Smooth muscle cell (in vitro differentiated cells): ENCODE results near the gene MN1. TPM values are rescaled to one million over a fixed set of nuclear protein-coding genes. Genes with fewer than 3 reads are reported as not detected.
A peak's percentile ranks its signal among the peaks of the same experiment; 100 is the strongest.

Source experiments
- DNase-seq: peaks from one replicate; lab custom pipeline; 2025; ENCODE audit not compliant: unreplicated experiment; lab: John Stamatoyannopoulos, UW
- H2AFZ ChIP-seq: fragments of 200-600 bp; sonication (generic); 2 replicates; pipeline ENCODE4 v1.6.0; 2016; ENCODE audit warnings: antibody characterized with exemption, low read depth, mild to moderate bottlenecking
- H3F3A ChIP-seq: fragments of 200-600 bp; sonication (generic); 2 replicates; pipeline ENCODE4 v1.6.0; 2017; ENCODE audit warnings: antibody characterized with exemption, low read depth
- H3K27ac ChIP-seq: fragments of 200-600 bp; sonication (generic); 2 replicates; pipeline ENCODE4 v1.5.1; 2016; ENCODE audit warnings: low read depth, mild to moderate bottlenecking
- H3K27me3 ChIP-seq: fragments of 200-600 bp; sonication (generic); 2 replicates; pipeline ENCODE4 v1.6.1; 2016; ENCODE audit warnings: low read depth, mild to moderate bottlenecking
- H3K36me3 ChIP-seq: fragments of 200-600 bp; sonication (generic); 2 replicates; pipeline ENCODE4 v1.5.1; 2016; ENCODE audit warnings: low read depth
- H3K4me1 ChIP-seq: fragments of 200-600 bp; sonication (generic); 2 replicates; pipeline ENCODE4 v1.5.1; 2016; ENCODE audit warnings: low read depth
- H3K4me2 ChIP-seq: fragments of 200-600 bp; sonication (generic); 2 replicates; pipeline ENCODE4 v1.6.0; 2016; ENCODE audit warnings: mild to moderate bottlenecking
- H3K4me3 ChIP-seq: fragments of 200-600 bp; sonication (generic); 2 replicates; pipeline ENCODE4 v1.5.1; 2016; ENCODE audit warnings: mild to moderate bottlenecking
- H3K79me2 ChIP-seq: fragments of 200-600 bp; sonication (generic); 2 replicates; pipeline ENCODE4 v1.6.0; 2016; ENCODE audit warnings: low read depth, mild to moderate bottlenecking
- H3K9ac ChIP-seq: fragments of 200-600 bp; sonication (generic); 2 replicates; pipeline ENCODE4 v1.6.0; 2016; ENCODE audit warnings: low read depth
- H3K9me3 ChIP-seq: fragments of 200-600 bp; sonication (generic); replicated peaks from 2 replicates; pipeline ENCODE4 v1.5.1; 2016; ENCODE audit warnings: low read depth
- H4K20me1 ChIP-seq: fragments of 200-600 bp; sonication (generic); 2 replicates; pipeline ENCODE4 v1.6.0; 2016; ENCODE audit warnings: low read depth
- WGBS: methylation state at CpG from one replicate; pipeline ENCODE4 v1.1.7; 2016; ENCODE audit warnings: low lambda C conversion rate; 5-methylcytosine and 5-hydroxymethylcytosine counted together
- polyA plus RNA-seq: library from polyadenylated mRNA; unstranded; fragments of >200 nt; fragmentation: Nextera tagmentation; extraction: Ambion mirVana; gene quantifications from 2 replicates; pipeline ENCODE4 v1.2.1, GENCODE V29; 2016
- total RNA-seq: library from RNA; depleted of rRNA; stranded (reverse); fragments of >200 nt; gene quantifications from 2 replicates; pipeline ENCODE4 v1.2.3, GENCODE V29; 2014
- TF ChIP-seq, protein P1 (sequence below): fragments of 200-600 bp; sonication (generic); IDR thresholded peaks from 2 replicates; pipeline ENCODE4 v1.5.1; 2017; ENCODE audit warnings: borderline replicate concordance, mild to moderate bottlenecking, antibody characterized with exemption; ENCODE audit not compliant: insufficient read depth, poor library complexity, severe bottlenecking

Gene MN1
- total and polyA plus RNA-seq, 2 experiments from 2014 or later, result 0.98 to 3.3 TPM

DNA sequence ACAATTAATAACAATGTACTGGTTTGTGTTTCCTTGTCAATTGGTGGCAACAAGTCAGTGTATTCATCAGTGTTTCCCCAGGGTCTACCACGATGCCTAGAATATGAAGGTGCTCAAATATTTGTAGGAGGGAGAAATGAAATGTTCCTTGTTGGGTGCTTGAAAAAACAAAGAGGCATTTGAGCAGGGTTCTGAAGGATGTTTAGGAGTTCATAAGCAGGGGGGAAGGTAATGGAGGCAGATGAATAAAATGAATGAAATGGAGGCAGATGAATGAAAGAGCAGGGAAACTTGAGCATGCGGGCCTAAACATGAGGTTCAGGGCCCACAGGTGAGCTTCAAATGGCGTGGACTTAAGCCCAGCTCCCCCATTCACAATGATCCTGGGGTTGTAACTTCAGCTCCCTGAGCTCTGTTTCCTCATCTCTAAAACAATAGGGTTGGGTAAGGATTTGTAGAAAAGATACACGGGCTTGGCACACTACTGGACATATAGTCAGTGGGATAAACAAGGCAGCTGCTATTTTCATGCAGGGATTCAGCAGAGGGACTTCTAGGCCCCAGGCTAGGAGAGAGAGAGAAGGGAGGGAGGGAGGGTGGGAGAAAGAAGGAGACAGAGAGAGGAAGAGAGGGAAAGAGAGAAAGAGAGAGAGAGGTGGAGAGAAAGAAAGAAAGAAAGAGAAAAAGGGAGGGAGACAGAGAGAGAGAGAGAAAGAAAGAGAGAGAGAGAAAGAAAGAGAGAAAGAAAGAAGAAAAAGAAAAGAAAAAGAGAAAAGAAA lies 73.7 kb downstream of the MN1 start:
- H3K27ac ChIP-seq, result no peak overlapping the region
- TF ChIP-seq, protein P1, sequence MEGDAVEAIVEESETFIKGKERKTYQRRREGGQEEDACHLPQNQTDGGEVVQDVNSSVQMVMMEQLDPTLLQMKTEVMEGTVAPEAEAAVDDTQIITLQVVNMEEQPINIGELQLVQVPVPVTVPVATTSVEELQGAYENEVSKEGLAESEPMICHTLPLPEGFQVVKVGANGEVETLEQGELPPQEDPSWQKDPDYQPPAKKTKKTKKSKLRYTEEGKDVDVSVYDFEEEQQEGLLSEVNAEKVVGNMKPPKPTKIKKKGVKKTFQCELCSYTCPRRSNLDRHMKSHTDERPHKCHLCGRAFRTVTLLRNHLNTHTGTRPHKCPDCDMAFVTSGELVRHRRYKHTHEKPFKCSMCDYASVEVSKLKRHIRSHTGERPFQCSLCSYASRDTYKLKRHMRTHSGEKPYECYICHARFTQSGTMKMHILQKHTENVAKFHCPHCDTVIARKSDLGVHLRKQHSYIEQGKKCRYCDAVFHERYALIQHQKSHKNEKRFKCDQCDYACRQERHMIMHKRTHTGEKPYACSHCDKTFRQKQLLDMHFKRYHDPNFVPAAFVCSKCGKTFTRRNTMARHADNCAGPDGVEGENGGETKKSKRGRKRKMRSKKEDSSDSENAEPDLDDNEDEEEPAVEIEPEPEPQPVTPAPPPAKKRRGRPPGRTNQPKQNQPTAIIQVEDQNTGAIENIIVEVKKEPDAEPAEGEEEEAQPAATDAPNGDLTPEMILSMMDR, result no peak

DNA sequence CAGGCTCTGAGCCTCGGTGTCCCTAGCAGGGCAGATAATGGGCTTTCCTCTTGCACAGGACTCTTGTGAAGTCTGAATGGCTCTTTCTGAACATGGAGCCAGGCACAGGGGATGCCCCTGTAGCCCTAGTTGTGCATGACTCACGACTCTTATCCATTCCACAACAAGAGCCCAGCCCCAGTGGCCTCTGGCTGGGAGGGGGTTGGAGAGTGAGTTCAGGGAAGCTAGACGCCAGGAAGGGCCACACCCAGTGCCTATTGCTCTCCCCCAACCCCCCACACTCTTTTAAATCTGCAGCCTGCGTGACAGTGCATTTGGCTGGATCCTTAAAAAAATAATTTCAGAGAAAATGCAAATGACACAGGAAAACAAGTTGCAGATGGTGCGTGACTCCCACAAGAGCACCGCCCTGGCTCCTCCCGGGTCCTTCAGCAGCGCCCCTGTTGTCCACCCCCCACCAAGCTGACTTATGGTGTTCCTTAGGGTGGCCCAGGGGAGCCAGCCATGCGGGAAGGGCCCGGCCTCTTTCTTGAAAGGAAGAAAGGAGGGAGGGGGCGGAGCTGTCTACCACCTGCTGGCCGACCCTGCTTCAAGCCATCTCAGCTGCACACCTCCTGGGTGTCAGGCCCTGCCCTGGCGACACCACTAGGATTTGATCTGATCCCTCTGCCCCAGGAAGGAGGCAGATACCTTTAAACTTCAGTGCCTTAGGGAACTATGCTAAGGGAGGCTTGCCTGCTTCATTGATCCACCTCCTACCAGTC lies 74.7 kb downstream of the MN1 start:
- H3K4me2 ChIP-seq, result peak overlapping the region; percentile 74
- peak overlapping the region; percentile 77 for H2AFZ ChIP-seq
- no peaks in the 10 kb centered on the region for H3K9me3 ChIP-seq
- peaks cover 11% of the 10 kb centered on the region for H3K4me1 ChIP-seq
- no peaks in the 10 kb centered on the region for H3F3A ChIP-seq
- H3K9ac ChIP-seq, result no peak overlapping the region
- H3K36me3 ChIP-seq, result no peaks in the 10 kb centered on the region
- H3K27ac ChIP-seq, result peak overlapping the region; percentile 35
- 57% methylated on average over 13 of the region's 13 CpGs for whole genome bisulfite sequencing
- DNase-seq, result peak; percentile 8
- no peak overlapping the region for H3K4me3 ChIP-seq
- no peaks in the 10 kb centered on the region for H4K20me1 ChIP-seq
- no peaks in the 10 kb centered on the region for H3K79me2 ChIP-seq
- TF ChIP-seq, protein P1, result no peak
- H3K27me3 ChIP-seq, result peaks cover 4% of the 10 kb centered on the region

More for the DNA sequence above, 73.7 kb downstream of the MN1 start:
- no peaks in the 10 kb centered on the region for H3F3A ChIP-seq
- no peaks in the 10 kb centered on the region for H4K20me1 ChIP-seq
- H2AFZ ChIP-seq, result no peak overlapping the region
- DNase-seq, result no peak
- H3K36me3 ChIP-seq, result no peaks in the 10 kb centered on the region
- peaks cover 8% of the 10 kb centered on the region for H3K27me3 ChIP-seq
- no peaks in the 10 kb centered on the region for H3K79me2 ChIP-seq
- H3K9me3 ChIP-seq, result no peaks in the 10 kb centered on the region
- no peak overlapping the region for H3K9ac ChIP-seq
- H3K4me1 ChIP-seq, result peaks cover 11% of the 10 kb centered on the region
- WGBS, result 88% methylated on average over 4 of the region's 4 CpGs
- no peak overlapping the region for H3K4me3 ChIP-seq
- no peak overlapping the region for H3K4me2 ChIP-seq

DNA sequence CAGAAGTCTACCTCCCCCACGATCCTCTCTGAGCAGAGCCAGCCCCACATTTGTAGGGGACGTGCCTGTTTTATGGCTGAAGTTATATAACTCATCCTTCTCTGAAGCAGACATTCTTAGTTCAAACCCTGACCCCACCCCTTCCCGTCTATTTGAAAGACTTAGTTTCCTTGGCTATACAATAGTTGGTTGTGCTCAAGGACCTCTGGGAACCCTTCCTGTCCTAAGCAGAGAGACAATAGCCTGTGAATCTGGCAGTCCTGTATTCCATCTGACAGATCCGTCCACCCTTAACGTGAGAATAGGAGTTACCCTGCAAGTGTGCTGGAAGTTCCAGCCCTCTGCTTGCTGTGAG lies 75.2 kb downstream of the MN1 start:
- no peak overlapping the region for H3K4me3 ChIP-seq
- no peaks in the 10 kb centered on the region for H3K36me3 ChIP-seq
- DNase-seq, result no peak
- peak overlapping the region; percentile 74 for H3K4me2 ChIP-seq
- H4K20me1 ChIP-seq, result no peaks in the 10 kb centered on the region
- H3K9me3 ChIP-seq, result no peaks in the 10 kb centered on the region
- TF ChIP-seq, protein P1, result no peak
- H3F3A ChIP-seq, result no peaks in the 10 kb centered on the region
- H3K4me1 ChIP-seq, result peaks cover 11% of the 10 kb centered on the region
- peak overlapping the region; percentile 35 for H3K27ac ChIP-seq
- H2AFZ ChIP-seq, result peak overlapping the region; percentile 77
- no peak overlapping the region for H3K9ac ChIP-seq
- H3K79me2 ChIP-seq, result no peaks in the 10 kb centered on the region
- WGBS, result 73% methylated on average over 5 of the region's 5 CpGs
- H3K27me3 ChIP-seq, result no peaks in the 10 kb centered on the region
